Measurements from ENCODE around the gene GDPD4. TPM values are rescaled to one million over a fixed set of nuclear protein-coding genes. Genes with fewer than 3 reads are reported as not detected.

GDPD4 gene
- total and polyA plus RNA-seq, 4 experiments from 2014 or later = not detected

DNA sequence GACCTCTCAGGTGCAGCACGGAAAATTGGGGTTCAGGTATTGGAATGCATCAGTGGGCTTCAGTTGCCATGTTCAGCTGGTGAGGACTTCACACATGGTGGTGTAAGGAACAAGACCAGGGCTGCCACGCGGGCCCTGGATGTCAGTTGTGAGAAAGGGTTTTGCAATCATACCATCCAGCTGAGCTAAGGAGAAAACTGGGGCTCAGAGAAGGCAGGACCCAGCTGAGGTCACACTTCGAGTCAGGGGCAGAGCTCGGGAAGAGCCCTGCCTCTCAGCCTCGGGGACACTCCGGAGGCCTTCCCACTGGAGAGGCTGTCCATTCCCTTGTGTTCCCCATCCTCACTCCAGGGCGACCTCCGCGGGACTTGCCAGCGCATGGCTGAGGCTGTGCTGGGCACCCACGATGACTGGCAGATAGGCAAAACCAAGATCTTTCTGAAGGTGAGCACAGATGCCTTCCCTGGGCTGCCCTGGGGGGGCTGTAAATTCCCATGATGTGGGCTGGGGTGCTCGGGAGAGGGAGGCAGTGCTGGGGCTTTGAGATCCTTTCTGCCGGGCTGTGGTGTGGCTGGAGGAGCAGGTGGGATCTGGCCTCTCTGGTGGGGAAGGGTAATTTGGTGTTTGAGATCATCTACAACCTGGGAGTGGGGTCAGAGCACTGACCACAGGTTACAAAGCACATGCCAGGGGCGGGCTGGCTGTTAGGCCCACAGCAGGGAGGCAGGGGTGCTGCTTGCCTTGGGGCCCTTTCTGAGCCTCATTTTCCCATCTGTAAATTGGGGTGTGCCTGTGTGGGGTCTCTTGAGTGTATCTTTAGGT is 126.3 kb downstream of the GDPD4 start:
- H3K36me3 ChIP-seq (ENCODE audit: insufficient read depth, low read length) = no peaks in the 10 kb centered on the region
- no peaks in the 10 kb centered on the region for H3K4me1 ChIP-seq (ENCODE audit: insufficient read depth, low read length)
- no peak for DNase-seq
- no peaks in the 10 kb centered on the region for H3K9me3 ChIP-seq (ENCODE audit: control insufficient read depth in 1 of 2, low read length in 2 of 2)
- Mint-ChIP-seq H3K4me1 (no peaks in the 10 kb centered on the region), H3K27ac (no peak overlapping the region), H3K27me3 (no peaks in the 10 kb centered on the region), H3K9me3 (peaks cover 0 to 2% (median 0%) of the 10 kb centered on the region in 8 donors), H3K36me3 (no peaks in the 10 kb centered on the region), H3K4me3 (no peak overlapping the region)
- H3K27ac ChIP-seq (ENCODE audit: low read depth, low read length) = no peak overlapping the region
- intact Hi-C loops (cut with micrococcal nuclease) = no loop called here
- POLR2A ChIA-PET (ENCODE audit: partially characterized antibody) = no interaction called here
- H3K4me3 ChIP-seq (ENCODE audit: low read length in 2 of 2) = no peak overlapping the region
- no peaks in the 10 kb centered on the region for H3K27me3 ChIP-seq (ENCODE audit: insufficient read depth, low read length)
- CTCF ChIA-PET (ENCODE audit: partially characterized antibody) = interaction anchor here (0.7 kb wide), 1 partner anchor 11 kb away, joined by 3 read pairs; no protein-coding TSS in a partner anchor

DNA sequence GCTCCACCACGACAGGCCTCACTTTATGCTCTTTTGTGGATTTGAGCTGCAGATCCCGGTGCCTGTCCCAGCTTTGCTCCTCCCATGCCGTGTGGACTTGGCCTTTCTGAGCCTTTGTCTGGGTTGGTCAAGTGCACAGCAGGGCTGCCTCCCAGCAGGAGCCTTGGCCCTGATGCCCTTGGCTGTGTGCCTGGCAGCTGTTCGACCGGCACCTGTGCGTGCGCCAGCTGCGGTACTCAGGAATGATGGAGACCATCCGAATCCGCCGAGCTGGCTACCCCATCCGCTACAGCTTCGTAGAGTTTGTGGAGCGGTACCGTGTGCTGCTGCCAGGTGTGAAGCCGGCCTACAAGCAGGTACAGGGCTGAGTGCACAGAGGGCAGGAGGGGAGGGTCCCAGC is 126.9 kb downstream of the GDPD4 start:
- no peak overlapping the region for H3K4me3 ChIP-seq (ENCODE audit: low read length in 2 of 2)
- no peaks in the 10 kb centered on the region for H3K27me3 Mint-ChIP-seq

DNA sequence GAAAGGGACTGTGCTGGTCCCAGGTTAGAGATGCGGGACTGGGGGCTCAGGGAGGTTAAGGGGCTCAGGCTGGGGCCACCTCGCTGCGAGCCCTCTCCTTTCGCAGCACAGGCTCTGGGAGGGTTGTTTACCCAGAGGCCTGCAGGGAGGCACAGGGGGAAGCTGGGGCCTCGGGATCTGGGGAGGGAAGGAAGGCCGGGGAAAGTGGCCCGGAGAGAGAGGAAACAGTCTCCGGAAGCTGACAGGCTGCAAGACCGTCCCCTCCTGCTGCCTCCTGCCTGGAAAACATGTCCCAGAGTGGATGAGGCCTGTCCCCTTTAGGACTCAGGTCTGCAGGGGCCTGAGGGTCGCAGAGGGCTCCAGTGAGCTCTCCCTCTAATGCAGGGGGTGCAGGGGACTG is 128.0 kb downstream of the GDPD4 start:
- CTCF ChIA-PET (ENCODE audit: partially characterized antibody) = no interaction called here
- no peak overlapping the region for H3K27ac ChIP-seq (ENCODE audit: low read depth, low read length)
- H3K36me3 Mint-ChIP-seq = no peaks in the 10 kb centered on the region
- no peaks in the 10 kb centered on the region for H3K27me3 Mint-ChIP-seq
- H3K4me3 Mint-ChIP-seq = no peak overlapping the region
- no peaks in the 10 kb centered on the region for H3K4me1 ChIP-seq (ENCODE audit: insufficient read depth, low read length)
- H3K9me3 ChIP-seq (ENCODE audit: control insufficient read depth in 1 of 2, low read length in 2 of 2) = no peaks in the 10 kb centered on the region
- H3K4me1 Mint-ChIP-seq = no peaks in the 10 kb centered on the region
- no peaks in the 10 kb centered on the region for H3K36me3 ChIP-seq (ENCODE audit: insufficient read depth, low read length)
- H3K4me3 ChIP-seq (ENCODE audit: low read length in 2 of 2) = no peak overlapping the region
- POLR2A ChIA-PET (ENCODE audit: partially characterized antibody) = no interaction called here
- H3K27ac Mint-ChIP-seq = no peak overlapping the region
- H3K27me3 ChIP-seq (ENCODE audit: insufficient read depth, low read length) = no peaks in the 10 kb centered on the region
- H3K9me3 Mint-ChIP-seq = peaks cover 0 to 2% (median 0%) of the 10 kb centered on the region in 8 donors
- no peak for DNase-seq
- intact Hi-C loops (cut with micrococcal nuclease) = no loop called here

More for the DNA sequence above, 126.9 kb downstream of the GDPD4 start:
- no peaks in the 10 kb centered on the region for H3K4me1 ChIP-seq (ENCODE audit: insufficient read depth, low read length)
- no peaks in the 10 kb centered on the region for H3K36me3 Mint-ChIP-seq
- no peaks in the 10 kb centered on the region for H3K27me3 ChIP-seq (ENCODE audit: insufficient read depth, low read length)
- peaks cover 0 to 2% (median 0%) of the 10 kb centered on the region in 8 donors for H3K9me3 Mint-ChIP-seq
- ChIA-PET POLR2A (ENCODE audit: partially characterized antibody) (no interaction called here), CTCF (ENCODE audit: partially characterized antibody) (interaction anchor here (0.7 kb wide), 1 partner anchor 11 kb away, joined by 3 read pairs; no protein-coding TSS in a partner anchor)
- H3K27ac Mint-ChIP-seq = no peak overlapping the region
- no peak overlapping the region for H3K27ac ChIP-seq (ENCODE audit: low read depth, low read length)
- intact Hi-C loops (cut with micrococcal nuclease) = no loop called here
- DNase-seq = no peak
- no peaks in the 10 kb centered on the region for H3K4me1 Mint-ChIP-seq
- no peaks in the 10 kb centered on the region for H3K36me3 ChIP-seq (ENCODE audit: insufficient read depth, low read length)
- no peak overlapping the region for H3K4me3 Mint-ChIP-seq
- H3K9me3 ChIP-seq (ENCODE audit: control insufficient read depth in 1 of 2, low read length in 2 of 2) = no peaks in the 10 kb centered on the region

DNA sequence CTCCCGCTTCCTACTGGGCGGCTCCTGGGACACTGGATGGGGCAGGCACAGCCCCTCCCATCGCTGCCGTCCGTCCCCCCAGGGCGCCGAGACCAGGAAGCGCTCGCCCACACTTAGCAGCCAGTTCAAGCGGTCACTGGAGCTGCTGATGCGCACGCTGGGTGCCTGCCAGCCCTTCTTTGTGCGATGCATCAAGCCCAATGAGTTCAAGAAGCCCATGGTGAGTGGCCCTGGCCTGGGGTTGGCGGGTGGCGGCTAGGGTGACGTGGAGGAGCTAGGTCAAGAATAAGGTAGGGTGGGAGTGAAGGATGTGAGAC is 128.9 kb downstream of the GDPD4 start:
- H3K9me3 ChIP-seq (ENCODE audit: control insufficient read depth in 1 of 2, low read length in 2 of 2) = no peaks in the 10 kb centered on the region
- no peak overlapping the region for H3K4me3 ChIP-seq (ENCODE audit: low read length in 2 of 2)
- peaks cover 0 to 1% (median 0%) of the 10 kb centered on the region in 4 donors for H3K4me1 Mint-ChIP-seq
- no peak for DNase-seq
- no peak overlapping the region for H3K4me3 Mint-ChIP-seq
- no peaks in the 10 kb centered on the region for H3K27me3 Mint-ChIP-seq
- ChIA-PET POLR2A (ENCODE audit: partially characterized antibody) (no interaction called here), CTCF (ENCODE audit: partially characterized antibody) (no interaction called here)
- no peaks in the 10 kb centered on the region for H3K4me1 ChIP-seq (ENCODE audit: insufficient read depth, low read length)
- intact Hi-C loops (cut with micrococcal nuclease) = no loop called here
- no peaks in the 10 kb centered on the region for H3K36me3 ChIP-seq (ENCODE audit: insufficient read depth, low read length)
- no peaks in the 10 kb centered on the region for H3K9me3 Mint-ChIP-seq
- H3K27me3 ChIP-seq (ENCODE audit: insufficient read depth, low read length) = no peaks in the 10 kb centered on the region
- H3K27ac Mint-ChIP-seq = no peak overlapping the region
- no peaks in the 10 kb centered on the region for H3K36me3 Mint-ChIP-seq
- H3K27ac ChIP-seq (ENCODE audit: low read depth, low read length) = no peak overlapping the region

DNA sequence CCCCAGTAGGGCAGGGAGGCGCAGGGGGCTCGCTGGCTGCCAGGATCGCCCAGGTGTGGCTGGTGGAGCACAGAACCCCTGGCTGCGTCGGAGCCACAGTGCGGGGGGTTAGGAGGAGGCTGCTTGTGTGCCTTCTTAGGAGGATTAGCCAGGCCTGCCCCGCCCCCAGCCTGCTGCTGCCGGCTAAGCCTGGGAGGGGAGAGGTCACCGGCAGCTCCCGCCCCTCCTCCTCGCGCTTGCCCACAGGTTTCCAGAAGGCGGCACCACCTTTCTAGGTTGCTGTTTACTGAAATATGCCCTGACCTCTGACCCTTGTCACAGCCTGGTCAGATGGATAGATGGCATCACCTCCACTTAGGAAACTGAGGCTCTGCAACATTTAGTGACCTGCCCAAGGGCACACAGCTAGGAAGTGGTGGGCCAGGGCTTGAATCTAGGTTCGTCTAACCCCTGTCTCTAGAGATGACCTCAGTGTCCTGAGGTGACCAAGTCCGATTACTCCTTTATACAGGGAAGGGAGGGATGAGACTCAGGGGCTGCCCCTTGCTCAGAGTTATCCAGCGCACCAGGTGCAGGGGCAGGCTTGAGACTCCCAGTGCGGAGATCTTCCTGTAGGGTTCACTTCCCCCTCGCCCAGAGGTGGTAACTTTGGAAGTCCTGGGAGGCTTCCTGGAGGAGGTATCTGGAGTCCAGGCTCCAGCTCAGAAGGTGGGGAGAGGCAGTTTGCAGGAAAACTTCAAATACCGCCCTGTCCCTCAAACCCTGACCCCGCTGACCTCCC is 129.4 kb downstream of the GDPD4 start:
- Mint-ChIP-seq H3K27me3 (no peaks in the 10 kb centered on the region), H3K4me3 (no peak overlapping the region), H3K4me1 (peaks cover 0 to 1% (median 0%) of the 10 kb centered on the region in 4 donors), H3K9me3 (no peaks in the 10 kb centered on the region), H3K36me3 (no peaks in the 10 kb centered on the region), H3K27ac (no peak overlapping the region)
- CTCF ChIA-PET (ENCODE audit: partially characterized antibody) = no interaction called here
- Histone ChIP-seq H3K36me3 (ENCODE audit: insufficient read depth, low read length) (no peaks in the 10 kb centered on the region), H3K4me3 (ENCODE audit: low read length in 2 of 2) (no peak overlapping the region), H3K27ac (ENCODE audit: low read depth, low read length) (no peak overlapping the region), H3K27me3 (ENCODE audit: insufficient read depth, low read length) (no peaks in the 10 kb centered on the region), H3K4me1 (ENCODE audit: insufficient read depth, low read length) (no peaks in the 10 kb centered on the region), H3K9me3 (ENCODE audit: control insufficient read depth in 1 of 2, low read length in 2 of 2) (no peaks in the 10 kb centered on the region)
- DNase-seq = no peak
- intact Hi-C loops (cut with micrococcal nuclease) = no loop called here
- POLR2A ChIA-PET (ENCODE audit: partially characterized antibody) = no interaction called here

DNA sequence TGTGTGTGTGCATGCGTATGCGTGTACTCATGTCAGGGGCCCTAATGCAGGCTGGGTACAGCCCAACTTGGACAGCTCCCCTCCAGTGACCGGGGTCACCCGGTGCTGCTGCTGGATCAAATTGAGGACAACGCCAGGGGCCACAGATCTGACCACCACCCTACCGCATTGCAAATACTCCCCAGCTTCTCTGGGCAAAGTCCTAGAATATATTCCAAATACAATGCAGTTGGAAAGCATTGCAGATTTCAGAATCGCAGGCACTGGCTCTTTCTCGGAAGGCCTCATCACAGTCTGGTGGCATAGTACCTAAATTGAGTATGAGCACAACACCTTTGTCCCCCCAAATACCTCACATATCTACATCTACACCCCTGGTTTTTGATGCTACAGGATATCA is 130.2 kb downstream of the GDPD4 start:
- Mint-ChIP-seq H3K4me3 (no peak overlapping the region), H3K9me3 (no peaks in the 10 kb centered on the region), H3K27me3 (no peaks in the 10 kb centered on the region), H3K27ac (no peak overlapping the region), H3K4me1 (peaks cover 0 to 1% (median 0%) of the 10 kb centered on the region in 4 donors), H3K36me3 (no peaks in the 10 kb centered on the region)
- ChIA-PET POLR2A (ENCODE audit: partially characterized antibody) (no interaction called here), CTCF (ENCODE audit: partially characterized antibody) (no interaction called here)
- Histone ChIP-seq H3K36me3 (ENCODE audit: insufficient read depth, low read length) (no peaks in the 10 kb centered on the region), H3K27me3 (ENCODE audit: insufficient read depth, low read length) (no peaks in the 10 kb centered on the region), H3K4me3 (ENCODE audit: low read length in 2 of 2) (no peak overlapping the region), H3K9me3 (ENCODE audit: control insufficient read depth in 1 of 2, low read length in 2 of 2) (no peaks in the 10 kb centered on the region), H3K27ac (ENCODE audit: low read depth, low read length) (no peak overlapping the region), H3K4me1 (ENCODE audit: insufficient read depth, low read length) (no peaks in the 10 kb centered on the region)
- no peak for DNase-seq
- intact Hi-C loops (cut with micrococcal nuclease) = no loop called here

DNA sequence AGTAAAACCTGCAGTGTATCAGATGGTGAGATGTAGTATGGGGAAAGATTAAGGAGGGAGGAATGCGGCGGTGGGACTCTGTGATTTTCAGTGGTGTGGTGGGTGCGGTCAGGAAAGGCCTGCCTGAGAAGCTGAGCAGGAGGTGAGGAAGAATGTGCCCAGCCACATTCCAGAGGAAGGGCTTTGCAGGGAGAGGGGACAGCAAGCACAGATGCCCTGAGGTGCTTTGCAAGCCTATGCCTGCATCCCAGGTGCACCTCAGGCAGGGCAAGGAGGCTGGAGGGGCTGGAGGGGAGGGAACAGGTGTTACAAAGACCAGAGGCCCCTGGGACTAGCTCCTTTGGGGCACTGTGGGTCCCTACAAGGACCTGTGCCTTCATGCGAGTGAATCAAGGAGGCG is 131.4 kb downstream of the GDPD4 start:
- Mint-ChIP-seq H3K4me3 (no peak overlapping the region), H3K4me1 (peaks cover 0 to 1% (median 0%) of the 10 kb centered on the region in 4 donors), H3K27ac (peak overlapping the region in 1 of 7 donors; percentile 19), H3K9me3 (no peaks in the 10 kb centered on the region), H3K36me3 (no peaks in the 10 kb centered on the region), H3K27me3 (no peaks in the 10 kb centered on the region)
- no peaks in the 10 kb centered on the region for H3K27me3 ChIP-seq (ENCODE audit: insufficient read depth, low read length)
- DNase-seq = no peak
- ChIA-PET CTCF (ENCODE audit: partially characterized antibody) (no interaction called here), POLR2A (ENCODE audit: partially characterized antibody) (no interaction called here)
- H3K9me3 ChIP-seq (ENCODE audit: control insufficient read depth in 1 of 2, low read length in 2 of 2) = no peaks in the 10 kb centered on the region
- H3K36me3 ChIP-seq (ENCODE audit: insufficient read depth, low read length) = no peaks in the 10 kb centered on the region
- intact Hi-C loops (cut with micrococcal nuclease) = no loop called here
- no peaks in the 10 kb centered on the region for H3K4me1 ChIP-seq (ENCODE audit: insufficient read depth, low read length)
- no peak overlapping the region for H3K27ac ChIP-seq (ENCODE audit: low read depth, low read length)
- H3K4me3 ChIP-seq (ENCODE audit: low read length in 2 of 2) = no peak overlapping the region
